Esophagus squamous epithelium (tissue), 4 donors: Measurements from ENCODE around the gene CAMTA1.

ENCODE experiments used
- POLR2A ChIP-seq, 4 donors: fragments of 450-650 bp; IDR thresholded peaks; one replicate each; pipeline ENCODE4 v1.6.1; 2017; ENCODE audit warnings: antibody characterized with exemption in 4 of 4, mild to moderate bottlenecking in 4 of 4, moderate library complexity in 3 of 4
- TF ChIP-seq, protein P1 (sequence below), 6 experiments: fragments of 450-650 bp in 4 of 6; fragments of 200-600 bp in 2 of 6; sonication (generic) in 2 of 6; IDR thresholded peaks; one replicate each; pipeline ENCODE4 v1.5.1; 2016 to 2019; ENCODE audit warnings: antibody characterized with exemption in 6 of 6, mild to moderate bottlenecking in 4 of 6, moderate library complexity in 4 of 6

DNA sequence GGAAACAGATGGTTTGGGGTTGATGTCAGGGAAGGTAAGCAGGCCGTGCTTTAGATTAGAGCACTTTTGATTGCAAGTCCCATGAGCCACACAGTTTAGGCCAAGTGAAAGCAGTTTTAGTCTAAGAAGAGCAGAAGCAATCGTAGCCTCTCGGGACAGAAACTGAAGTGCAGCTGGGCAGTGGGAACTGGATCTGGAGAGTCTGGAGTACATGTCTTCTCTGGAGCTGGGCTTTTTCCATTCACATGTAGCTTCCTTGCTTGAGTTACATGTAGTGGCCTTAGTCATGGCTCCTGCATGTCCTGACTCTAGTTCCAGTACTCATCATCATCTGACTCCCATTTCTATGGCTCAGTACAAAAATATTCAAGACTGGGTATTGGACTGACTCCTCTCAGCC is 16.7 kb downstream of the CAMTA1 start:
- TF ChIP-seq, protein P1, sequence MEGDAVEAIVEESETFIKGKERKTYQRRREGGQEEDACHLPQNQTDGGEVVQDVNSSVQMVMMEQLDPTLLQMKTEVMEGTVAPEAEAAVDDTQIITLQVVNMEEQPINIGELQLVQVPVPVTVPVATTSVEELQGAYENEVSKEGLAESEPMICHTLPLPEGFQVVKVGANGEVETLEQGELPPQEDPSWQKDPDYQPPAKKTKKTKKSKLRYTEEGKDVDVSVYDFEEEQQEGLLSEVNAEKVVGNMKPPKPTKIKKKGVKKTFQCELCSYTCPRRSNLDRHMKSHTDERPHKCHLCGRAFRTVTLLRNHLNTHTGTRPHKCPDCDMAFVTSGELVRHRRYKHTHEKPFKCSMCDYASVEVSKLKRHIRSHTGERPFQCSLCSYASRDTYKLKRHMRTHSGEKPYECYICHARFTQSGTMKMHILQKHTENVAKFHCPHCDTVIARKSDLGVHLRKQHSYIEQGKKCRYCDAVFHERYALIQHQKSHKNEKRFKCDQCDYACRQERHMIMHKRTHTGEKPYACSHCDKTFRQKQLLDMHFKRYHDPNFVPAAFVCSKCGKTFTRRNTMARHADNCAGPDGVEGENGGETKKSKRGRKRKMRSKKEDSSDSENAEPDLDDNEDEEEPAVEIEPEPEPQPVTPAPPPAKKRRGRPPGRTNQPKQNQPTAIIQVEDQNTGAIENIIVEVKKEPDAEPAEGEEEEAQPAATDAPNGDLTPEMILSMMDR (IDR thresholded peaks at IDR 0.05) = no peak
- TF ChIP-seq POLR2A (IDR thresholded peaks at IDR 0.05) = no peak
